C4-2B (cell line): Measurements from ENCODE around the gene ATP1A1.

Experiments
- CTCF ChIP-seq: fragments of 450-650 bp; conservative IDR thresholded peaks from 2 replicates; pipeline ENCODE4 v1.5.1; 2017; ENCODE audit warnings: mild to moderate bottlenecking
- ZFX ChIP-seq: fragments of 450-650 bp; IDR thresholded peaks from 2 replicates; pipeline ENCODE4 v1.6.1; 2017

- no peak for TF ChIP-seq CTCF
- no peak for TF ChIP-seq ZFX
Measured at GRCh38 chr1:116428576-116428975, 55.5 kb downstream of the ATP1A1 start.
